Measurements from ENCODE around the gene HEBP2.

Gene HEBP2

DNA sequence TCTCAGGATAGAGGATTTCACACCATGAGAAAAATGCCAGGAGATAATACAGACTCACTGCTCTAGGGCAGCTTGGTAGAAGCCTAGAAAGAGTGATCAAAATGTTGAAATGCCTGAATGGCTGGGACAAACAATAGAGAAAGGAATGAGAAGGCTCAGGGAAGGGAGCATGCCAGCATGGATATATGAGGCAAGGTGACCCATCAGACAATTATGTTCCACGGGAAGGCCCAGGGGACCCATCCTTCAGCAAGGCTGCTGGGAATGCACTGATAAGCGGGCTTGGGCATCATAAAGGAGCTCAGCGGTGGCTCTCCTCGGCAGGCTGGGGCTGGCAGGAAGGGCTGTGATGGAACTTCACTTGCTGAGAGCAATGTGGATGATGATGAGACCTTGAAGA, 12.2 kb downstream of the HEBP2 start (continued):
- TF ChIP-seq CREB5 (CRISPR knock-in tag; IDR thresholded peaks at IDR 0.05; ENCODE audit: low read depth) (no peak), PPARA (CRISPR knock-in tag; IDR thresholded peaks at IDR 0.05; ENCODE audit: borderline replicate concordance) (no peak)

DNA sequence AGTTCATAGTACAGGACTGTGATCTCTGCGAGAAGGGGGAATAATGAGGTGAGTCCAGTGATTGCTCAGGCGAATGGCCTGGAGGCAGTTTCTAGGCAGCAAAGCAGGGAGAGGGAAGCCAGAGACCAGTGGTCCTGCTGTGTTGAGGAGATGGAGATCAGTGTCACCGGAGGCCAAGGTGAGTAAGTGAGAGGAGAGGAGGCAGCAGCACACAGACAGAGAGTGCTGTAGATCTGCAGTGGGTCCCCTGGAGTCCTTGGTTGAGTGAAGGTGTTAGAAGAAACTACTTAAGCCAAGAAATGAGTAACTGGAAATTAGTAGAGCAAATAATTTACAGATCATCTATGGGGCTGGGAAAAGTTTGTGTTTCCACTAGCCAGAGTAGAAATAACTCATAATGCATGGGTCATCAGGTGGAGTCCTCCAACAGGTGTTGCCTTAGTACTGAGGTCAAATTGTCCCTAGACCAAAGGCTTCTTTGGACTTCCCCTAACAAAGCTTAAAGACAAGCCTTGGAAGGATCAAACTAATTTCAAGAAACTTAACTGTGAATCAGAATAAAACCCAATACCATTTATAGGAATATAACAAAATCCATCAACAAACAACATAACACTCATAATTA, 13.6 kb downstream of the HEBP2 start:
- TF ChIP-seq, protein P1, sequence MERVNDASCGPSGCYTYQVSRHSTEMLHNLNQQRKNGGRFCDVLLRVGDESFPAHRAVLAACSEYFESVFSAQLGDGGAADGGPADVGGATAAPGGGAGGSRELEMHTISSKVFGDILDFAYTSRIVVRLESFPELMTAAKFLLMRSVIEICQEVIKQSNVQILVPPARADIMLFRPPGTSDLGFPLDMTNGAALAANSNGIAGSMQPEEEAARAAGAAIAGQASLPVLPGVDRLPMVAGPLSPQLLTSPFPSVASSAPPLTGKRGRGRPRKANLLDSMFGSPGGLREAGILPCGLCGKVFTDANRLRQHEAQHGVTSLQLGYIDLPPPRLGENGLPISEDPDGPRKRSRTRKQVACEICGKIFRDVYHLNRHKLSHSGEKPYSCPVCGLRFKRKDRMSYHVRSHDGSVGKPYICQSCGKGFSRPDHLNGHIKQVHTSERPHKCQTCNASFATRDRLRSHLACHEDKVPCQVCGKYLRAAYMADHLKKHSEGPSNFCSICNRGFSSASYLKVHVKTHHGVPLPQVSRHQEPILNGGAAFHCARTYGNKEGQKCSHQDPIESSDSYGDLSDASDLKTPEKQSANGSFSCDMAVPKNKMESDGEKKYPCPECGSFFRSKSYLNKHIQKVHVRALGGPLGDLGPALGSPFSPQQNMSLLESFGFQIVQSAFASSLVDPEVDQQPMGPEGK (CRISPR knock-in tag; IDR thresholded peaks at IDR 0.05; ENCODE audit: borderline replicate concordance) = no peak
- TF ChIP-seq ZC3H10 (CRISPR knock-in tag; IDR thresholded peaks at IDR 0.05) = no peak
- TF ChIP-seq, protein P2, sequence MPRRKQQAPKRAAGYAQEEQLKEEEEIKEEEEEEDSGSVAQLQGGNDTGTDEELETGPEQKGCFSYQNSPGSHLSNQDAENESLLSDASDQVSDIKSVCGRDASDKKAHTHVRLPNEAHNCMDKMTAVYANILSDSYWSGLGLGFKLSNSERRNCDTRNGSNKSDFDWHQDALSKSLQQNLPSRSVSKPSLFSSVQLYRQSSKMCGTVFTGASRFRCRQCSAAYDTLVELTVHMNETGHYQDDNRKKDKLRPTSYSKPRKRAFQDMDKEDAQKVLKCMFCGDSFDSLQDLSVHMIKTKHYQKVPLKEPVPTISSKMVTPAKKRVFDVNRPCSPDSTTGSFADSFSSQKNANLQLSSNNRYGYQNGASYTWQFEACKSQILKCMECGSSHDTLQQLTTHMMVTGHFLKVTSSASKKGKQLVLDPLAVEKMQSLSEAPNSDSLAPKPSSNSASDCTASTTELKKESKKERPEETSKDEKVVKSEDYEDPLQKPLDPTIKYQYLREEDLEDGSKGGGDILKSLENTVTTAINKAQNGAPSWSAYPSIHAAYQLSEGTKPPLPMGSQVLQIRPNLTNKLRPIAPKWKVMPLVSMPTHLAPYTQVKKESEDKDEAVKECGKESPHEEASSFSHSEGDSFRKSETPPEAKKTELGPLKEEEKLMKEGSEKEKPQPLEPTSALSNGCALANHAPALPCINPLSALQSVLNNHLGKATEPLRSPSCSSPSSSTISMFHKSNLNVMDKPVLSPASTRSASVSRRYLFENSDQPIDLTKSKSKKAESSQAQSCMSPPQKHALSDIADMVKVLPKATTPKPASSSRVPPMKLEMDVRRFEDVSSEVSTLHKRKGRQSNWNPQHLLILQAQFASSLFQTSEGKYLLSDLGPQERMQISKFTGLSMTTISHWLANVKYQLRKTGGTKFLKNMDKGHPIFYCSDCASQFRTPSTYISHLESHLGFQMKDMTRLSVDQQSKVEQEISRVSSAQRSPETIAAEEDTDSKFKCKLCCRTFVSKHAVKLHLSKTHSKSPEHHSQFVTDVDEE (CRISPR knock-in tag; IDR thresholded peaks at IDR 0.05) = no peak
- TF ChIP-seq PPARA (CRISPR knock-in tag; IDR thresholded peaks at IDR 0.05; ENCODE audit: borderline replicate concordance) = no peak
- no peak for TF ChIP-seq POU6F1 (CRISPR knock-in tag; IDR thresholded peaks at IDR 0.05; ENCODE audit: borderline replicate concordance, low read depth)
- no peak for TF ChIP-seq TCF4 (CRISPR knock-in tag; IDR thresholded peaks at IDR 0.05; ENCODE audit: borderline replicate concordance)
- TF ChIP-seq ZNF565 (CRISPR knock-in tag; conservative IDR thresholded peaks at IDR 0.05; ENCODE audit: low read depth) = no peak
- no peak for ATAC-seq

GRCh38 chr6:138418118-138418742, 14.2 kb downstream of the HEBP2 start:
- no peak for ATAC-seq
- TF ChIP-seq CSRNP3 (CRISPR knock-in tag; IDR thresholded peaks at IDR 0.05) (no peak), CSDC2 (CRISPR knock-in tag; IDR thresholded peaks at IDR 0.05) (no peak), SNAI2 (CRISPR knock-in tag; IDR thresholded peaks at IDR 0.05) (no peak), POU6F1 (CRISPR knock-in tag; IDR thresholded peaks at IDR 0.05; ENCODE audit: borderline replicate concordance, low read depth) (no peak), ZFP3 (CRISPR knock-in tag; IDR thresholded peaks at IDR 0.05) (no peak), CREB5 (CRISPR knock-in tag; IDR thresholded peaks at IDR 0.05; ENCODE audit: low read depth) (no peak), ZNF8 (CRISPR knock-in tag; IDR thresholded peaks at IDR 0.05) (no peak), GLIS3 (CRISPR knock-in tag; IDR thresholded peaks at IDR 0.05) (no peak), RARB (CRISPR knock-in tag; IDR thresholded peaks at IDR 0.05) (no peak)
- TF ChIP-seq, protein P2 (CRISPR knock-in tag; IDR thresholded peaks at IDR 0.05) = no peak
- TF ChIP-seq, protein P1 (CRISPR knock-in tag; IDR thresholded peaks at IDR 0.05; ENCODE audit: borderline replicate concordance) = no peak

Data from SK-N-SH treated with all-trans-retinoic acid at 6 μM for 48 hours (cell line).